ENCODE measurements around the gene C1orf35.

Gene C1orf35

DNA sequence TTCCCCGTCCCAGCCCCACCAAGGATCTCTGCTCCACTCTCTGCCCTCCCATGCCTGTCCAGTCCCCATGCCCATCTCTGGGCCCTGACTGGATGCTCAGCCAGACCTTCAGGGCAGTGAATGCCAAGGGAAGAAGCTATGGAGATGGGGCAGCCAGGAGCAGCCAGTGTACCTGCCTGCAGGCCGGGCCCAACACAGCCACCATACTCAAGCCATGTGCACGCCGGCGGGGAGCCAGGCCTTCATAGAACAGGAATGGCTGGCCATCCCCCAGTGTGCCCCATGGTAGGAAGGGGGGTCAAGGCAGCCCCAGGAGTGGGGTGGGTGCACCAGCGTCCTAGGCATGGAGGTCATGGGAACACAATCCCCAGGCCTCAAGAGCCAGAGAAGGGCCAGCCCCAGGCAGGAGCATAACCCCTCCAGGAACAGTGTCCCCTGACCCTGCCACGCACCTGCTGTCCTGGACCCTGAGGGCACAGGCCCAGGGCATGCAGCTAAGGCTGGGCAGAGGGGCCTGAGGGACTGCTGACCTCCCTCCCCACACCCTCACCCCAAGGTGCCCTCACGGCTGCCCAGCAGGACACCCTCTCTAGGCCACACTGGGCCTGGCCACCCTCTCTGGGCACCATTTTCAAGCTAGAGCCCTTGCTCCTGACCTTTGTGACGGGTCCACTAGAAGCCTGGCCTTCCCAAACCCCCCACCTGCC lies 40.9 kb downstream of the C1orf35 start:
- no peak for DNase-seq

- DNase-seq: no peak
These were observed 41.6 kb downstream of the C1orf35 start for GRCh38 chr1:228061411-228062084.

- DNase-seq: no peak
These were observed 42.5 kb downstream of the C1orf35 start for GRCh38 chr1:228060458-228061190.

- DNase-seq: no peak
These were observed 43.3 kb downstream of the C1orf35 start for GRCh38 chr1:228059634-228060457.

DNA sequence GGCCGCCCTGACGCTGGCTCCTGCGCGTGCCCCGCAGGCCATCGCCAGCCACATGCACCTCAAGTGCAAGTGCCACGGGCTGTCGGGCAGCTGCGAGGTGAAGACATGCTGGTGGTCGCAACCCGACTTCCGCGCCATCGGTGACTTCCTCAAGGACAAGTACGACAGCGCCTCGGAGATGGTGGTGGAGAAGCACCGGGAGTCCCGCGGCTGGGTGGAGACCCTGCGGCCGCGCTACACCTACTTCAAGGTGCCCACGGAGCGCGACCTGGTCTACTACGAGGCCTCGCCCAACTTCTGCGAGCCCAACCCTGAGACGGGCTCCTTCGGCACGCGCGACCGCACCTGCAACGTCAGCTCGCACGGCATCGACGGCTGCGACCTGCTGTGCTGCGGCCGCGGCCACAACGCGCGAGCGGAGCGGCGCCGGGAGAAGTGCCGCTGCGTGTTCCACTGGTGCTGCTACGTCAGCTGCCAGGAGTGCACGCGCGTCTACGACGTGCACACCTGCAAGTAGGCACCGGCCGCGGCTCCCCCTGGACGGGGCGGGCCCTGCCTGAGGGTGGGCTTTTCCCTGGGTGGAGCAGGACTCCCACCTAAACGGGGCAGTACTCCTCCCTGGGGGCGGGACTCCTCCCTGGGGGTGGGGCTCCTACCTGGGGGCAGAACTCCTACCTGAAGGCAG lies 44.0 kb downstream of the C1orf35 start:
- DNase-seq: no peak

GRCh38 chr1:228058172-228058948 lies 44.8 kb downstream of the C1orf35 start:
- DNase-seq: no peak
